GM19239 (cell line): Measurements from ENCODE around the gene SPG11.
"Not testable (repeated sequence)": the region's sequence is repeated elsewhere in the genome, so short reads cannot be mapped to it uniquely, and the experiment has no call there.

Source experiments
- DNase-seq: peaks from one replicate; pipeline ENCODE4 v3.0.0; 2011; ENCODE audit warnings: low spot score; ENCODE audit not compliant: insufficient read length
- FAIRE-seq: peaks from 2 replicates; lab custom pipeline; 2011; peaks lifted over from hg19 to GRCh38; lab: Jason Lieb, UNC

Gene SPG11

DNA sequence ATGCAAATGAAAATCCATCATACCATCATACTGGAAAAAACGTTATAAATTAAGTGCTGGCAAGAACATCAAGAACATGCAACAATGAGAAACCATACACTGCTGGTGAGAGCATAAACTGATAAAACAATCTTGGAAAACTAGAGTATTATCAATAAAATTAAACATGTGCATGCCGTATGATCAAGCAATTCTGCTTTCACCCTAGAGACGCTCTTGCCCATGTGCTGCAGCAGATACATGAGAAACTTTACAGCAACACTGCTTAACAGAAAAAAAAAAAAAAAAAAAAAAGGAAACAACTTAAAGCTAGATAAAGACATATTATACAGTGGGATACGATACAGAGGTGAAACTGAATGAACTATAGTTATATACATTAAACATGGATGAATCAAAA is 21.8 kb downstream of the SPG11 start:
- FAIRE-seq (no peak), DNase-seq (no peak)

GRCh38 chr15:44636976-44637375 is 26.5 kb downstream of the SPG11 start:
- no peak for FAIRE-seq
- DNase-seq: no peak

DNA sequence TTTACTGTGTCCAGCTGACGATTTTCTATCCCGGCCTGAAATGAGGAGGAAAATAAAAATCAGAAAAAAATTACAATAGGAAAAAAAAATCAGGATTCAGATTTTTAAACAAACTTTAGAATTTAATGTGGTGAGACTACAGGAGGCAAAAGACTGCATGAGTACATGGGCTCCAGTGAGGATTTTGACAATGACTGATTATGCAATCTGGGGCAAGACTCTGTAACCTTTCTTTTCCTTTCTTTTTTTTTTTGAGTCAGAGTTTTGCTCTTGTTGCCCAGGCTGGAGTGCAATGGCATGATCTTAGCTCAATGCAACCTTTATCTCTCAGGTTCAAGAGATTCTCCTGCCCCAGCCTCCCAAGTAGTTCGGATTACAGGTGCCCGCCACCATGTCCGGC is 29.9 kb downstream of the SPG11 start:
- FAIRE-seq: no peak
- DNase-seq: no peak

- not testable (repeated sequence) for FAIRE-seq, DNase-seq
Observed at GRCh38 chr15:44625286-44625685, 38.2 kb downstream of the SPG11 start.

GRCh38 chr15:44623178-44623577 is 40.3 kb downstream of the SPG11 start:
- DNase-seq: no peak
- FAIRE-seq: no peak

GRCh38 chr15:44620081-44620480 is 43.4 kb downstream of the SPG11 start:
- no peak for FAIRE-seq

DNA sequence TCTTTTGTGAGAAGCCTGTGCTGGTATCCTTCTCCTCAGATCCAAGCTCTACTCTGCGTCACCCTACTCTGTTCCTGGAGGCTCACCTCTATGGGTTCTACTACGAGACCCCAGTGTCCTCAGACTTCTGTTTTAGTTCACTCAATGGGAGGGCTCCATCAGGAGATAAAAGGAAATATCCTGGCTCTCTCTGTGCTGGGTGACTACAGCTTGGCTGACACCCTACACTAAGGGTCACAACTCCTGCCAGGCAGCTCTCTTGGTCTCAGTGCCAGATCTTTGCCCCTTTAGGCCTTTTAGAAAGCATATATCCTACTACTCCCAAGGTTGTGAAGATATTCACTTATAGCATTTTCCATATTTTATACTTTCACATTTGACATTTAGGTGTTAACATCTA is 46.5 kb downstream of the SPG11 start:
- no peak for FAIRE-seq
- DNase-seq: no peak

More at GRCh38 chr15:44620081-44620480, 43.4 kb downstream of the SPG11 start:
- DNase-seq: no peak

DNA sequence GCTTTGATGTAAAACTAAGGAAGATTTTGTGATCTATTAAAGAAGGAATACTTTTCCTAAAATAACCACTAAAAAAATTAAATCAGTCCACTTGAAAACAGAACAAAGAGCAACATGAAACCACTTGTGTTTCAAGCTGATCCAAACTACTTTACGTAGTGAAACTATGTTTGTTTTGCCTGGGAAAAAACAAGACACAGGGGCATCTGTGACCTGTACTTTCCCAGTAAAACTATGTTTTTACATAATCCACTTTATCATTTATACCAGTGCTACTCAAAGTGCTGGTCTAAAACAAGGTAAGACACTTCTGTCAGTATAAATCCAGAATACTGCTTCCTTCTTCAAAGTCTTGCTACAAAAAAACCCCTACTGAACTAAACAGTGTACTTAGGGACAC is 56.7 kb downstream of the SPG11 start:
- DNase-seq (no peak), FAIRE-seq (no peak)

DNA sequence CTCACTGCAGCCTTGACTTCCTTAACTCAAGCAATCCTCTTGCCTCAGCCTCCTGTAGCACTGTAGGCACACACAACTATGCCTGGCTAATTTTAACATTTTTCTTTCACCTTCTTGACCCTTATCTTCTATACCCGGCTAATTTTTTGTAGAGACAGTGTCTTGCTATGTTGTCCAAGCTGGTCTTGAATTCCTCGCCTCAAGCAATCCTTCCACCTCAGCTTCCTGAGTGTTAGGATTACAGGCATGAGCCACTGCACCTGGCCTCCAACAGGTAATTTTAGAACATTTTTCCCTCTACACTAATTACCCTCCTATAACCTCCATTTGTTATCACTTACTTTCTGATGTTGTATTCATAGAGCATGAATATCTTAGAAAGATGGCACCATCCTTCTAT is 60.3 kb downstream of the SPG11 start:
- DNase-seq: no peak
- no peak for FAIRE-seq

GRCh38 chr15:44598892-44599291 is 64.6 kb downstream of the SPG11 start:
- no peak for FAIRE-seq

DNA sequence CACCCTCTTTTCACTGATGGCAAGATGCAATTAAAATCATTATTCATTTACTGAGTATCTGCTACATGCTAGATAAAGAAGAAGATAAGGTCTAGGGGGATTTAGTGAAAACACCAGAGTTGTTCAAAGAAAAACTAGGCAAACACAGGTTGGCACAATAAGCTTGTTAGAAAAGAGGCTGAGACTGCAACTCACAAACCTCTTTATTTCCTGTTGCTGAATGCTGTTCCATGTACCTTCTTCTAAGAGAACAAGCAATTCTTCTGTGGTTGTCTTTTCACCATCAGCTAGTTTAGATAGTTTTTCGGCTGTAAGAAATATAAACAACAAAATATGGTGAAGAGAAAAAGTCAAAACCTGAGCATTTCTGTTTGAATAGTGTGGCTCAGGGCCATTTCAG is 65.4 kb downstream of the SPG11 start:
- no peak for FAIRE-seq
- no peak for DNase-seq

More at GRCh38 chr15:44598892-44599291, 64.6 kb downstream of the SPG11 start:
- DNase-seq: no peak

DNA sequence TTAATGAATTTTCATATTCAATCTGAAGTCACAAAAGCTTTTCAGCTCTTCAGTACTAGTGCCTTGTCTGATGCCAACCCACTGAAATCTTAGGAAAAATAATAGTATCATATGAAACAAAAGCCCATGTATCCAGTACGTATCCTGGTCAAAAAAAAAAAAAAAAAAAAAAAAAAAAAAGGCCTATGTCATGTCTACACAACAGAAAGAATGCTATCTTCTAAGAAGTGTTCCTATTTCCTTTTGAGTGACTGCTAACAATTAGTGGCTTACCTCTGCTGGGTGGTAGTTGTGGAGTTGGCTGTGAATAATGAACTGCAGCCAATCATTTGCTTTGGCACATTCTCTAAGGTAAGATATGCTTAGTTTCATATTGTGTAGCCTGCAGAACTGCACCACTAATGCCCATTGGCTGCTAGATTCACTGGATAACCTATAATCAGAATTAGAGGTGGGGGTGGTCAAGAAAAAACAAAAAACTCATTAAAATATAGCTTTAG is 66.9 kb downstream of the SPG11 start:
- DNase-seq: no peak
- FAIRE-seq: no peak

- FAIRE-seq: peak; percentile 78
- DNase-seq: no peak
Observed at GRCh38 chr15:44595656-44596510, 67.6 kb downstream of the SPG11 start.

- DNase-seq (no peak), FAIRE-seq (no peak)
Observed at GRCh38 chr15:44595246-44595645, 68.2 kb downstream of the SPG11 start.

- DNase-seq: no peak
Observed at GRCh38 chr15:44593042-44593736, 70.3 kb downstream of the SPG11 start.

GRCh38 chr15:44591326-44591725 is 72.1 kb downstream of the SPG11 start:
- DNase-seq (no peak), FAIRE-seq (no peak)

More at GRCh38 chr15:44593042-44593736, 70.3 kb downstream of the SPG11 start:
- FAIRE-seq: no peak

GRCh38 chr15:44588541-44588940 is 74.9 kb downstream of the SPG11 start:
- DNase-seq (no peak), FAIRE-seq (no peak)

DNA sequence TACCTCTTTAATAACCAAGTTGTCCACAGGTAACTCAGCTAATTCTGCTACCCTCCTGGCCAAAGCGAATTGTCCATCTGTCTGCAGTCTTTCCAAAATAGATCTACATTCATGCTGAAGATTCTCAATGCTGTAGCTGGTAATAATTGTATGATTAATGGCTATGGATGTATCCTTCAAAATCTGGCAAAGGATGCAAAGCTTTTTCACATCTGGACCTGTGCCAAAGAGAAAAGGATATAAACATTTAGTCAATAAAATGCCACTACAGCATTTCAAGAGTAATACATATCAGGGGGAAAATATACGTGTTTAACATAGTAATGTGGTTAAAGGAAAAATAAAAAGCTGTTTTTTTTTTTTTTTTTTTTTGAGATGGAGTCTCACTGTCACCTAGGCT is 77.8 kb downstream of the SPG11 start:
- FAIRE-seq: no peak

GRCh38 chr15:44584162-44584749 is 79.2 kb downstream of the SPG11 start:
- no peak for FAIRE-seq
- DNase-seq: no peak

More for the DNA sequence above, 77.8 kb downstream of the SPG11 start:
- DNase-seq: no peak

DNA sequence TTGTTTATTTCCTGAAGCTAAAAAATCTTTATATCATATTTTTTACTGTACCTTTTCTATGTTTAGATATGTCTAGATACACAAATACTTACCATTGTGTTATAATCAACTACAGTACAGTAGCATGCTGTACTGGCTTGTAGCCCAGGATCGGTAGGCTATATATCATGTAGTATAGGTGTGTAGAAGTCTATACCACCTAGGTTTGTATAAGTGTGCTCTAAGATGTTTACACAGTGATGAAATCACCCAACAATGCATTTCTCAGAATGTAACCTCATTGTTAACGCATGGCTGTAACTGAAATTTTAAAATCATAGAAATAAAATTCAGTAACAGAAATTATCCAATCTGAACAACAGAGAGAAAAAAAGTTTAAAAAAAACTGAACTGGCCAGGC is 83.4 kb downstream of the SPG11 start:
- no peak for DNase-seq
- no peak for FAIRE-seq

GRCh38 chr15:44574734-44575133 is 88.7 kb downstream of the SPG11 start:
- FAIRE-seq: no peak

More at GRCh38 chr15:44574734-44575133, 88.7 kb downstream of the SPG11 start:
- no peak for DNase-seq
